ENCODE results near the gene TRIM9. TPM values are rescaled to one million over a fixed set of nuclear protein-coding genes. Genes with fewer than 3 reads are reported as not detected.
A peak's percentile ranks its signal among the peaks of the same experiment; 100 is the strongest.

The TRIM9 gene
- total and polyA plus RNA-seq, 9 of the 15 experiments (the other 6 are each of a cell fraction or from before 2014, with no cell fraction given): 0.03 to 0.15 (median 0.04) TPM; not detected in 4

DNA sequence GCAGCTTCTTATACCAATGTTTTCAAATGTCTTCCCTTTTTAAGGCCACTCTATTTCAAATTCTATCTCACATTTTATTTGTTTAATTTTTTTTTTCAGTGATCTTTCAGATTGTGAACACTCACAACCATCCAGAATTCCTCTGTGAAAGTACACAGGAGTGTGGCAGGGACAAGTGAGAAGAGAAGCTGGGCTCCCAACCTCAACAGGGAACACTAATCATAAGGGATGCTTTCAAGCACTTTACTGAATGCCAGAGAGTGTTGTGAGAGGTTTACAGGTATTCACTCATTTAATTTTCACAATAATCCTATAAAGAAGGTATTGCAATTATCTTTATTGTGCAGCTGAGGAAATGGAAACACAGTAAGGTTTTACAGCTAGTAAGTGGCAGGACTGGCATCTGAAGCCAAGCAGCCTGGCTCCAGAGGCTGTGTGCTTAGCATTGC lies 90.5 kb downstream of the TRIM9 start (continued):
- TF ChIP-seq, protein P1, sequence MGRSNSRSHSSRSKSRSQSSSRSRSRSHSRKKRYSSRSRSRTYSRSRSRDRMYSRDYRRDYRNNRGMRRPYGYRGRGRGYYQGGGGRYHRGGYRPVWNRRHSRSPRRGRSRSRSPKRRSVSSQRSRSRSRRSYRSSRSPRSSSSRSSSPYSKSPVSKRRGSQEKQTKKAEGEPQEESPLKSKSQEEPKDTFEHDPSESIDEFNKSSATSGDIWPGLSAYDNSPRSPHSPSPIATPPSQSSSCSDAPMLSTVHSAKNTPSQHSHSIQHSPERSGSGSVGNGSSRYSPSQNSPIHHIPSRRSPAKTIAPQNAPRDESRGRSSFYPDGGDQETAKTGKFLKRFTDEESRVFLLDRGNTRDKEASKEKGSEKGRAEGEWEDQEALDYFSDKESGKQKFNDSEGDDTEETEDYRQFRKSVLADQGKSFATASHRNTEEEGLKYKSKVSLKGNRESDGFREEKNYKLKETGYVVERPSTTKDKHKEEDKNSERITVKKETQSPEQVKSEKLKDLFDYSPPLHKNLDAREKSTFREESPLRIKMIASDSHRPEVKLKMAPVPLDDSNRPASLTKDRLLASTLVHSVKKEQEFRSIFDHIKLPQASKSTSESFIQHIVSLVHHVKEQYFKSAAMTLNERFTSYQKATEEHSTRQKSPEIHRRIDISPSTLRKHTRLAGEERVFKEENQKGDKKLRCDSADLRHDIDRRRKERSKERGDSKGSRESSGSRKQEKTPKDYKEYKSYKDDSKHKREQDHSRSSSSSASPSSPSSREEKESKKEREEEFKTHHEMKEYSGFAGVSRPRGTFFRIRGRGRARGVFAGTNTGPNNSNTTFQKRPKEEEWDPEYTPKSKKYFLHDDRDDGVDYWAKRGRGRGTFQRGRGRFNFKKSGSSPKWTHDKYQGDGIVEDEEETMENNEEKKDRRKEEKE (IDR thresholded peaks at IDR 0.05; ENCODE audit: borderline replicate concordance in 1 of 2, control insufficient read depth in 1 of 2, low read depth in 2 of 2, low read length in 1 of 2): no peak
- no peak for TF ChIP-seq EGR1 (conservative IDR thresholded peaks at IDR 0.05)
- no peak for TF ChIP-seq FIP1L1 (IDR thresholded peaks at IDR 0.05; ENCODE audit: low read depth, low read length, poor library complexity, severe bottlenecking)
- TF ChIP-seq KLF13 (tag; IDR thresholded peaks at IDR 0.05; ENCODE audit: borderline replicate concordance, low read depth): no peak
- TF ChIP-seq NBN (IDR thresholded peaks at IDR 0.05; ENCODE audit: low read depth): no peak
- TF ChIP-seq CEBPG (CRISPR knock-in tag; IDR thresholded peaks at IDR 0.05): no peak
- TF ChIP-seq CEBPG (tag; conservative IDR thresholded peaks at IDR 0.05 in 1 of 2, IDR thresholded peaks at IDR 0.05 in 1 of 2): 0 out of 4 replicates have a peak, but pooled peaks of 1 of the 2 experiments have one; percentile 46
- no peak for TF ChIP-seq ZNF79 (CRISPR knock-in tag; IDR thresholded peaks at IDR 0.05; ENCODE audit: low read depth)
- no peak for TF ChIP-seq POLR2B (IDR thresholded peaks at IDR 0.05; ENCODE audit: low read depth, partially characterized antibody)
- TF ChIP-seq ATF3 (IDR thresholded peaks at IDR 0.05): 0 out of 2 replicates have a peak, but pooled peaks have one; percentile 25
- TF ChIP-seq ATF3 (CRISPR knock-in tag; conservative IDR thresholded peaks at IDR 0.05): no peak
- TF ChIP-seq TRIM28 (IDR thresholded peaks at IDR 0.05): no peak
- TF ChIP-seq HDGF (IDR thresholded peaks at IDR 0.05): no peak

Data from K562 (cell line).